Mesenchymal stem cell (in vitro differentiated cells and primary cell): ENCODE results near the gene BRD7.
A peak's percentile ranks its signal among the peaks of the same experiment; 100 is the strongest.

Experiments
- DNase-seq: peaks from one replicate; pipeline ENCODE4 v3.0.0-alpha.2; 2013
- H2AFZ ChIP-seq: one replicate; pipeline ENCODE4 v1.6.1; 2013; ENCODE audit warnings: low read depth, mild to moderate bottlenecking, control low read depth, inconsistent platforms, low read length, moderate library complexity
- H2AK5ac ChIP-seq: 2 replicates; pipeline ENCODE4 v1.6.1; 2013; ENCODE audit warnings: low read length, moderate library complexity, mild to moderate bottlenecking, inconsistent platforms; ENCODE audit not compliant: severe bottlenecking
- H2BK120ac ChIP-seq: one replicate; pipeline ENCODE4 v1.6.1; 2013; ENCODE audit warnings: low read depth, mild to moderate bottlenecking, inconsistent platforms, low read length, moderate library complexity
- H2BK12ac ChIP-seq, 2 experiments: one replicate each; pipeline ENCODE4 v1.6.1; 2013; ENCODE audit warnings: inconsistent platforms in 2 of 2, low read length in 2 of 2, mild to moderate bottlenecking in 2 of 2, moderate library complexity in 2 of 2, control low read depth in 1 of 2
- H2BK15ac ChIP-seq: one replicate; pipeline ENCODE4 v1.6.1; 2013; ENCODE audit warnings: mild to moderate bottlenecking, low read depth, inconsistent platforms; ENCODE audit not compliant: poor library complexity, severe bottlenecking
- H2BK5ac ChIP-seq: 2 replicates; pipeline ENCODE4 v1.6.1; 2013; ENCODE audit warnings: low read depth, mild to moderate bottlenecking, low read length, control low read depth, inconsistent platforms; ENCODE audit not compliant: poor library complexity, severe bottlenecking
- H3K14ac ChIP-seq, 2 experiments: one replicate each; pipeline ENCODE4 v1.6.1; 2013; ENCODE audit warnings: inconsistent platforms in 2 of 2, low read length in 2 of 2, control low read depth in 1 of 2, mild to moderate bottlenecking in 1 of 2, moderate library complexity in 1 of 2
- H3K18ac ChIP-seq, 2 experiments: one replicate each; pipeline ENCODE4 v1.6.1; 2013; ENCODE audit warnings: inconsistent platforms in 2 of 2, low read length in 2 of 2, control low read depth in 1 of 2, low read depth in 1 of 2, mild to moderate bottlenecking in 1 of 2
- H3K23ac ChIP-seq, 2 experiments: one replicate each; pipeline ENCODE4 v1.6.1; 2013; ENCODE audit warnings: inconsistent platforms in 2 of 2, low read length in 2 of 2, mild to moderate bottlenecking in 2 of 2, moderate library complexity in 2 of 2, control low read depth in 1 of 2
- H3K27ac ChIP-seq: 2 replicates; pipeline ENCODE4 v1.5.1; 2013; ENCODE audit warnings: mild to moderate bottlenecking, moderate library complexity, low read length, control low read depth, inconsistent platforms; ENCODE audit not compliant: poor library complexity, severe bottlenecking
- H3K27me3 ChIP-seq, 2 experiments: 2 replicates each; pipeline versions ENCODE4 v1.6.1 to v1.7.0; 2013; ENCODE audit warnings: low read length in 2 of 2, mild to moderate bottlenecking in 2 of 2, moderate library complexity in 2 of 2, control low read depth in 1 of 2, inconsistent platforms in 1 of 2; ENCODE audit not compliant: control insufficient read depth in 1 of 2, insufficient read depth in 1 of 2
- H3K36me3 ChIP-seq, 2 experiments: 2 replicates each; pipeline versions ENCODE4 v1.6.1 to v1.7.0; 2013; ENCODE audit warnings: low read length in 2 of 2, control low read depth in 1 of 2, inconsistent platforms in 1 of 2, low read depth in 1 of 2, mild to moderate bottlenecking in 1 of 2; ENCODE audit not compliant: insufficient read depth in 2 of 2, control insufficient read depth in 1 of 2
- H3K4ac ChIP-seq, 2 experiments: one replicate each; pipeline ENCODE4 v1.6.1; 2013; ENCODE audit warnings: inconsistent platforms in 2 of 2, low read length in 2 of 2, mild to moderate bottlenecking in 2 of 2, moderate library complexity in 2 of 2, control low read depth in 1 of 2, low read depth in 1 of 2
- H3K4me1 ChIP-seq: 2 replicates; pipeline ENCODE4 v1.6.1; 2013; ENCODE audit warnings: low read depth, low read length, control low read depth; ENCODE audit not compliant: control insufficient read depth, insufficient read depth
- H3K4me2 ChIP-seq: 2 replicates; pipeline ENCODE4 v1.6.1; 2013; ENCODE audit warnings: low read length, mild to moderate bottlenecking, inconsistent platforms; ENCODE audit not compliant: poor library complexity, severe bottlenecking
- H3K4me3 ChIP-seq, 2 experiments: 2 replicates each; pipeline versions ENCODE4 v1.5.1 to v1.7.0; 2013; ENCODE audit warnings: low read length in 2 of 2, mild to moderate bottlenecking in 2 of 2, control low read depth in 1 of 2, low read depth in 1 of 2; ENCODE audit not compliant: insufficient read depth in 1 of 2
- H3K79me1 ChIP-seq: replicated peaks from 2 replicates; pipeline ENCODE4 v1.6.1; 2013; ENCODE audit warnings: mild to moderate bottlenecking, control low read depth, low read length, inconsistent platforms; ENCODE audit not compliant: poor library complexity, severe bottlenecking
- H3K9ac ChIP-seq: 2 replicates; pipeline ENCODE4 v1.7.0; 2013; ENCODE audit warnings: mild to moderate bottlenecking, low read length, moderate library complexity
- H3K9me3 ChIP-seq: 2 replicates; pipeline ENCODE4 v1.7.0; 2013; ENCODE audit warnings: mild to moderate bottlenecking, low read length; ENCODE audit not compliant: control insufficient read depth
- H4K8ac ChIP-seq: one replicate; pipeline ENCODE4 v1.6.1; 2013; ENCODE audit warnings: inconsistent platforms, mild to moderate bottlenecking, low read length, moderate library complexity
- H4K91ac ChIP-seq: one replicate; pipeline ENCODE4 v1.6.1; 2013; ENCODE audit warnings: mild to moderate bottlenecking, low read length, inconsistent platforms
- WGBS: methylation state at CpG from one replicate; pipeline ENCODE4 v1.1.7; 2013; ENCODE audit warnings: mixed read lengths; 5-methylcytosine and 5-hydroxymethylcytosine counted together

The BRD7 gene

GRCh38 chr16:50365791-50366575 is 2.8 kb downstream of the BRD7 start:
- Histone ChIP-seq H3K4me3 (no peak overlapping the region), H3K14ac (no peak overlapping the region), H3K4me1 (peaks cover 3% of the 10 kb centered on the region), H3K4ac (no peak overlapping the region), H2BK120ac (no peak overlapping the region), H3K36me3 (peaks cover 5 to 59% of the 10 kb centered on the region in 2 experiments), H2BK15ac (no peak overlapping the region), H4K91ac (no peak overlapping the region), H2BK5ac (no peak overlapping the region), H2AFZ (no peak overlapping the region), H3K9ac (peak overlapping the region; percentile 89), H3K9me3 (no peaks in the 10 kb centered on the region), H3K27ac (no peak overlapping the region), H3K4me2 (no peak overlapping the region), H3K23ac (no peak overlapping the region), H2BK12ac (no peak overlapping the region), H3K79me1 (peaks cover 25% of the 10 kb centered on the region), H3K18ac (no peak overlapping the region), H4K8ac (no peak overlapping the region), H3K27me3 (no peaks in the 10 kb centered on the region), H2AK5ac (no peak overlapping the region)
- 90% methylated on average over 2 of the region's 2 CpGs for WGBS
- no peak for DNase-seq

- Histone ChIP-seq H2BK120ac (no peak overlapping the region), H3K23ac (no peak overlapping the region), H2BK15ac (no peak overlapping the region), H3K36me3 (peaks cover 5 to 81% of the 10 kb centered on the region in 2 experiments), H3K27me3 (no peaks in the 10 kb centered on the region), H3K9ac (no peak overlapping the region), H3K79me1 (peaks cover 27% of the 10 kb centered on the region), H4K8ac (no peak overlapping the region), H3K18ac (no peak overlapping the region), H3K4me2 (no peak overlapping the region), H2BK5ac (no peak overlapping the region), H3K9me3 (no peaks in the 10 kb centered on the region), H2AK5ac (no peak overlapping the region), H3K4me3 (no peak overlapping the region), H4K91ac (no peak overlapping the region), H3K27ac (no peak overlapping the region), H2AFZ (no peak overlapping the region), H3K4ac (no peak overlapping the region), H3K14ac (no peak overlapping the region), H3K4me1 (peaks cover 3% of the 10 kb centered on the region), H2BK12ac (no peak overlapping the region)
- WGBS = 100% methylated on average over 1 of the region's 10 CpGs
- no peak for DNase-seq
Observed at GRCh38 chr16:50363656-50364055, 5.1 kb downstream of the BRD7 start.

GRCh38 chr16:50360779-50361178 is 8.0 kb downstream of the BRD7 start:
- no peak overlapping the region for H3K23ac ChIP-seq
- H2BK15ac ChIP-seq = no peak overlapping the region

GRCh38 chr16:50360033-50360778 is 8.6 kb downstream of the BRD7 start:
- 90% methylated on average over 5 of the region's 6 CpGs for WGBS
- Histone ChIP-seq H3K27me3 (no peaks in the 10 kb centered on the region), H3K79me1 (peaks cover 26% of the 10 kb centered on the region), H3K9ac (peak overlapping the region; percentile 75), H2BK120ac (no peak overlapping the region), H3K18ac (no peak overlapping the region), H4K91ac (no peak overlapping the region), H2AK5ac (no peak overlapping the region), H3K9me3 (no peaks in the 10 kb centered on the region), H2AFZ (no peak overlapping the region), H2BK15ac (no peak overlapping the region), H3K4me3 (no peak overlapping the region), H3K23ac (no peak overlapping the region), H3K4me1 (no peaks in the 10 kb centered on the region), H3K4ac (no peak overlapping the region), H2BK12ac (no peak overlapping the region), H3K14ac (no peak overlapping the region), H4K8ac (no peak overlapping the region), H2BK5ac (no peak overlapping the region), H3K4me2 (no peak overlapping the region), H3K36me3 (peaks cover 10 to 85% of the 10 kb centered on the region in 2 experiments), H3K27ac (no peak overlapping the region)
- DNase-seq = peak; percentile 23

More at GRCh38 chr16:50360779-50361178, 8.0 kb downstream of the BRD7 start:
- Histone ChIP-seq H3K18ac (no peak overlapping the region), H2AFZ (no peak overlapping the region), H2AK5ac (no peak overlapping the region), H3K36me3 (peaks cover 10 to 87% of the 10 kb centered on the region in 2 experiments), H4K91ac (no peak overlapping the region), H2BK5ac (no peak overlapping the region), H4K8ac (no peak overlapping the region), H3K27me3 (no peaks in the 10 kb centered on the region), H3K9me3 (no peaks in the 10 kb centered on the region), H3K79me1 (peaks cover 28% of the 10 kb centered on the region), H3K4me1 (no peaks in the 10 kb centered on the region), H3K9ac (peak overlapping the region; percentile 75), H3K4me3 (no peak overlapping the region), H2BK12ac (no peak overlapping the region), H3K4ac (no peak overlapping the region), H3K4me2 (no peak overlapping the region), H3K14ac (no peak overlapping the region), H3K27ac (no peak overlapping the region), H2BK120ac (no peak overlapping the region)
- WGBS = 100% methylated on average over 2 of the region's 3 CpGs
- no peak for DNase-seq
